ENCODE results near the gene FAF1.

DNA sequence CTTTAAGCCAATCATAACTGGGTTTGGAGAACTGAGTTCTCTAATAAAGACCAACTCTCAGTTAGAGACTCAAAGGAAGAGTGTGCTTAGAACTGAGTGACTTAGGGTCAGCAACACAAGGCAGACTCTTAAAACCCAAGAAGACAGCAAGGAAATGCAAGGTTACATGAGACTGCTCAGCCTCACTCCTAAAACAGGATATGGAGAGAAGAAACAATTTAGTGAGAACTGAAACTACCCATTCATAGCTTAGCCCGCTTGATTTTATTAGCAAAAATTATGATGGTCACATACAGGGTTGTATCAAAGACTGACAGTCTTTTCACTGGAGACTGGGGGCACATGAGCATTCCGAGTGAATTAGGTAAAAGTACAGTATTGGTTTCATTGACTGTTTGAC lies 457.9 kb downstream of the FAF1 start:
- TF ChIP-seq, protein P1, sequence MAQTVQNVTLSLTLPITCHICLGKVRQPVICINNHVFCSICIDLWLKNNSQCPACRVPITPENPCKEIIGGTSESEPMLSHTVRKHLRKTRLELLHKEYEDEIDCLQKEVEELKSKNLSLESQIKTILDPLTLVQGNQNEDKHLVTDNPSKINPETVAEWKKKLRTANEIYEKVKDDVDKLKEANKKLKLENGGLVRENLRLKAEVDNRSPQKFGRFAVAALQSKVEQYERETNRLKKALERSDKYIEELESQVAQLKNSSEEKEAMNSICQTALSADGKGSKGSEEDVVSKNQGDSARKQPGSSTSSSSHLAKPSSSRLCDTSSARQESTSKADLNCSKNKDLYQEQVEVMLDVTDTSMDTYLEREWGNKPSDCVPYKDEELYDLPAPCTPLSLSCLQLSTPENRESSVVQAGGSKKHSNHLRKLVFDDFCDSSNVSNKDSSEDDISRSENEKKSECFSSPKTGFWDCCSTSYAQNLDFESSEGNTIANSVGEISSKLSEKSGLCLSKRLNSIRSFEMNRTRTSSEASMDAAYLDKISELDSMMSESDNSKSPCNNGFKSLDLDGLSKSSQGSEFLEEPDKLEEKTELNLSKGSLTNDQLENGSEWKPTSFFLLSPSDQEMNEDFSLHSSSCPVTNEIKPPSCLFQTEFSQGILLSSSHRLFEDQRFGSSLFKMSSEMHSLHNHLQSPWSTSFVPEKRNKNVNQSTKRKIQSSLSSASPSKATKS (CRISPR knock-in tag; IDR thresholded peaks at IDR 0.05) = no peak
- TF ChIP-seq, protein P2, sequence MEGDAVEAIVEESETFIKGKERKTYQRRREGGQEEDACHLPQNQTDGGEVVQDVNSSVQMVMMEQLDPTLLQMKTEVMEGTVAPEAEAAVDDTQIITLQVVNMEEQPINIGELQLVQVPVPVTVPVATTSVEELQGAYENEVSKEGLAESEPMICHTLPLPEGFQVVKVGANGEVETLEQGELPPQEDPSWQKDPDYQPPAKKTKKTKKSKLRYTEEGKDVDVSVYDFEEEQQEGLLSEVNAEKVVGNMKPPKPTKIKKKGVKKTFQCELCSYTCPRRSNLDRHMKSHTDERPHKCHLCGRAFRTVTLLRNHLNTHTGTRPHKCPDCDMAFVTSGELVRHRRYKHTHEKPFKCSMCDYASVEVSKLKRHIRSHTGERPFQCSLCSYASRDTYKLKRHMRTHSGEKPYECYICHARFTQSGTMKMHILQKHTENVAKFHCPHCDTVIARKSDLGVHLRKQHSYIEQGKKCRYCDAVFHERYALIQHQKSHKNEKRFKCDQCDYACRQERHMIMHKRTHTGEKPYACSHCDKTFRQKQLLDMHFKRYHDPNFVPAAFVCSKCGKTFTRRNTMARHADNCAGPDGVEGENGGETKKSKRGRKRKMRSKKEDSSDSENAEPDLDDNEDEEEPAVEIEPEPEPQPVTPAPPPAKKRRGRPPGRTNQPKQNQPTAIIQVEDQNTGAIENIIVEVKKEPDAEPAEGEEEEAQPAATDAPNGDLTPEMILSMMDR (IDR thresholded peaks at IDR 0.05 in 2 of 3, conservative IDR thresholded peaks at IDR 0.05 in 1 of 3; ENCODE audit: insufficient read depth in 2 of 3, low read depth in 1 of 3, low read length in 3 of 3) = no peak
- no peak for TF ChIP-seq BRF1 (IDR thresholded peaks at IDR 0.05; ENCODE audit: borderline replicate concordance, extremely low read depth, insufficient read length)

Measured in K562 (cell line).